Daoy (cell line): Measurements from ENCODE around the gene RABL2B. TPM values are rescaled to one million over a fixed set of nuclear protein-coding genes. Genes with fewer than 3 reads are reported as not detected.
"Not testable (repeated sequence)": the region's sequence is repeated elsewhere in the genome, so short reads cannot be mapped to it uniquely, and the experiment has no call there.

Source experiments
- DNase-seq: peaks from one replicate; pipeline ENCODE4 v3.0.0-alpha.2; 2015; ENCODE audit warnings: low read depth
- total RNA-seq: library from RNA; depleted of rRNA; stranded (reverse); fragments of >200 nt; shearing (Covaris generic); gene quantifications from 2 replicates; pipeline ENCODE4 v1.2.3, GENCODE V29; 2014; rRNA removed

The RABL2B gene
- total RNA-seq: 11.5 and 17.3 TPM in 2 replicates

DNA sequence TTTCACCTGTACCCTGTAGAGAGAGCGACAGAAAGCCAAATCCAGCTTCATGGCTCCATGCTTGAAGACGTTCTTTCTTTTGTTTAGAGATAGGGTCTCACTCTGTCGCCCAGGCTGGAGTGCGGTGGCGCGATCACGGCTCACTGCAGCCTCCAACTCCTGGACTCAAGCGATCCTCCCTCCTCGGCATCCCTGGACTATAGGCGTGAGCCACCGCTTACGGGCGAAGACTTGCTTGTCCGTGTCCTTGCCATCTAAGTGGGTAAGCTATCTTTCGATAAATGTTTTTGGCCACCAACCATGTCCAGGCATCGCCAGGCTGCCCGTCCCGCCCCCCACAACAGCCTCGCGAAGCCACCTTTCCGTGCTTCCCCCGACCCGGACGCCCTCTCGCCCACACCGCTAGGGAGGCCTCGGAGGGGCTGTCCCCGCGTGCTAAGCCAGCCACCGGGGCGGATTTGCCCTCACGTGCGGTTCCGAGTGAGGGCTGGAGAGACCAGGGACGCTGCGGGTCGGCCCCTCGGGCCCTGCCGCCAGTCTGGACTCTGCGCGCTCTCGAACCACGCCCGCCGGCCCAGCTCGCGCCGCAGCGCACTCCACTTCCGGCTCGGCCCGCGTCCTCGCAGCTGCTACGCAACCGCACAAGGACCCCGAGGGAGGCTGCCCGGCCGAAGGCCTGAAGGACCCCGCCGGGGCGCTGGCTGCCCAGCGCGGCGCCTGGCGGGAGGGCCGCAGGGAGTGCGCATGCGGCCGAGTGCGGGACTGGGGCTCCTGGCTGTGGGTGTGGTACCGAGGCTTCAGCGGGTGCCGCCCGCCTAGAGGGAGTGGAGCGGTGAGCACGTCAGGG lies at the start of gene RABL2B:
RABL2B (minus strand) TSS at position 604 of the 847 bp plus-strand sequence. CDS start 1,342 bp downstream, outside the sequence.
- DNase-seq: peak; percentile 93

DNA sequence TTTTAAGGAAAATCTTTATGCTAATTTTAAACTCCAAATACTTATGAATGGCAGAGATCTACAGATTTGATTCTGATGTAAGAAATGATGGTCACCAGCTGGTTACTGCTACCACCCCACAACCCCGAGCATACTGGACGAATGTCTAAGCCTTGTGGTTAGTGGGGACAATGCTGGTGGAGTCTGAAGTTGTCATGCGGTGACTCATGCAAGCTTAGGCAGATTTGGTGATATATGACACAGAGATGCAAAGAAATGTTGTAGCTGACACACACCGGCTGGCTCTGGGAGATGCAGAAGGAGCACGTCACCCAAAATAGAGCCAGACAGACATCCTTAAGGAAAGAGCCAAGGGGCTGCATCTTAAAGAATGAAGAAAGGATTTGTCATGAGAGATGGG lies 3.5 kb upstream of the RABL2B start:
- not testable (repeated sequence) for DNase-seq

DNA sequence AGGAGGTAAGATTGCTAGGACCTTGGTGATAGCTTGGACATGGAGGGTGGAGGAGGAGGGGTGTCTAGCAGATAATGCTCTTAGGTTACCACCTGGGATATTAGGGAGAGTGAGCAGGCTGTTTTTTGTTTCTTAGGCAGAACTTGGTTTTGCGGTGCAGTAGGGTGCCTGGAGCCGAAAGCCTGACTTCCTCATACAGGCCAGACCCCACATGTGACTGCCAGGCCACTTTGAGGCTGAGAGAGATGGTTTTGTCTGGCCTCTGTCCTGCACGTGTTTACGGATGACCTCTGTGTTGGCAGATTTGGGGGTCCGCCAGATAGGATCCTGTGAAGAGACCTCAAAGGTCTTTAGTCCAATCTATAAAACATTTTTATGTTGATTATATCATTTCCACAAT lies 1.9 kb upstream of the RABL2B start:
- not testable (repeated sequence) for DNase-seq

- not testable (repeated sequence) for DNase-seq
Measured at GRCh38 chr22:50783880-50784276, 442 bp upstream of the RABL2B start.

DNA sequence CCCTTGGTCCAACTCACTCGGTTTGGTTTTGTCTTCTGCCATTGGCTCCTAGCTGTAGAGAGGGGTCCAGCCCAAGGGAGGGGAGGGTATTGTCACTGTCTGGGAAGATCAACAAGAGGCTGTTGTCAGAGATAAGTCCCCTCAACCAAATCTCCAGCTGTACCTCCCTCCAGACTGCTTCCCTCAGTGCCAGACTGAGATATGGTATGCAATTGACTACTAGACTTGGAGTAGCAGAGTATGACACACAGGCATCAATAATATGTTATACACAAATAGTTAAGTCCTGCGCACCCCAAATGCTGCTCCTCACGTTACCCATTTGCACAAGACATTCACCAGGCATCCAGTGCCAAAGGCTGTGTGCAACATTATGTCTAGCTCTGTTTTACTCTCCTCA lies 1.2 kb downstream of the RABL2B start:
- DNase-seq: not testable (repeated sequence)

- not testable (repeated sequence) for DNase-seq
Measured at GRCh38 chr22:50780244-50780643, 3.2 kb downstream of the RABL2B start.

DNA sequence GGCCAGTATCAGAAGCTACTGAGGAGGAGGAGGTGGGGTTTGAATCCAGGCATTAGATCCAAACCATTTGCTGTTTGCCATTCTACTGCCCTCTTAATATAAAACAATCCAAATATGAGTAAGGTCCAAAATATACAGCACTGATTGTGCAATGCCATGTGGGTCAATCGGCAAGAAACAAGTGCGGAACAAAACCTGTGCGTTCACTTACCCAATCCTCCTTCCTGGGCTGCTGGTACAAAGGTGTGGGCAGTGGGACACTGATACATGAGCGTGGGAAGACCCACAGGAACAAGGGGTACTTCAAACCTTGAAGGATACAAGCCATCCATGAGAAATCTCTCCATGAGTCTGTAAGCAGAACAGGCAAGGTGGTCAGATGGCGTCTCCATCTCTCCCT lies 5.8 kb downstream of the RABL2B start:
- not testable (repeated sequence) for DNase-seq

DNA sequence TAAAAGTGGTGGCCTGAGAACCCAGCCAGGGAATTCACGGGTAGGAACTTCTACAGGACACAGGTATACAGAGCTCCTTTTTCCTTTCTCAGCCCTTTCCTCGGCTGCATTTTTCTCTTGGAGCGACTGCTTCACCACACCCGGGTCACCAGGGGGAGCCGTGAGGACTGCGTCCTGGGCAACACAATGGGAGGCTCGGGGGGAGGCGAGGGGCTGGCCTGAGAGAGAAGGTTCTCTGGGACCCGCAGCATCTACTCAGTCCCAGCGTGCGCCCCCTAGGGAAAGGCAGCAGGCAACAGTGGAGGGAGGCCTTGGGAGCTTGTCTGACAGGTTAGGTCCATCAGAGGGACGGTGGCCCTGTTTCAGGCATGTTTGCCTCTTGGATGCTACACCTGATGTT lies 8.3 kb downstream of the RABL2B start:
- peak; percentile 59 for DNase-seq

- DNase-seq: not testable (repeated sequence)
Measured at GRCh38 chr22:50764288-50764687, 19.1 kb downstream of the RABL2B start.

DNA sequence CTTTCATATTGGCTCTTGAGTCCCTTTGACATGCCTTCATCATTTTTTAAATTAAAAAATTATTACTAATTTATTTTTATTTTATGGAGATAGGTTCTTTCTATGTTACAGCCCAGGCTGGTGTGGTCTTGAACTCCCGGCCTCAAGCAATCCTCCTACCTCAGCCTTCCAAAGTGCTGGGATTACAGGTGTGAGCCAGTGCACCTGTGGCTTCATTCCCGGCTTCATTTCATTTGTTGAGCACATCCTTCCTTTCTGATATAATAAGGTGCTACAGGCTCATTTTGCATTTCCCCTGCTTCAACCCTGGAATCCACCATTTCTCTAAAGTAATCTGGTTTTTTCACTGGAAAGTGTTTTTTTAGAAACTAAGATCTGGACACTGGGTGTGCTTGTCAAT lies 21.6 kb downstream of the RABL2B start:
- not testable (repeated sequence) for DNase-seq

DNA sequence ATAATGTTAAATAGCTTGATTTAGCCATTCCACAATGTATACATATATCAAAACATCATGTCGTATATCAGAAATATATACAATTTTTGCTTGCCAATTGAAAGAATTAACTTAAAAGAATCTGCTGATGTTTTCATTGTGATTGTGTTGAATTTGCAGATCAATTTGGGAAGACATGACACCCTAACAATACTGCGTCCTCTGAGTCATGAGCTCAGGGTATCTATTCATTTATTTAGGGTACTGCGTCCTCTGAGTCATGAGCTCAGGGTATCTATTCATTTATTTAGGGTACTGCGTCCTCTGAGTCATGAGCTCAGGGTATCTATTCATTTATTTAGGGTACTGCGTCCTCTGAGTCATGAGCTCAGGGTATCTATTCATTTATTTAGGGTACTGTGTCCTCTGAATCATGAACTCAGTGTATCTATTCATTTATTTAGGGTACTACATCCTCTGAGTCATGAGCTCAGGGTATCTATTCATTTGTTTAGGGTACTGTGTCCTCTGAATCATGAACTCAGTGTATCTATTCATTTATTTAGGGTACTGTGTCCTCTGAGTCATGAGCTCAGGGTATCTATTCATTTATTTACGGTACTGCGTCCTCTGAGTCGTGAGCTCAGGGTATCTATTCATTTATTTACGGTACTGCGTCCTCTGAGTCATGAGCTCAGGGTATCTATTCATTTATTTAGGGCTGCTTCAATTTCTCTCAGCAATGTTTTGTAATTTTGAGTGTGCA lies 23.7 kb downstream of the RABL2B start:
- DNase-seq: peak; percentile 46

- peak; percentile 20 for DNase-seq
Measured at GRCh38 chr22:50756949-50757491, 26.4 kb downstream of the RABL2B start.

GRCh38 chr22:50756406-50756805 lies 27.0 kb downstream of the RABL2B start:
- not testable (repeated sequence) for DNase-seq

DNA sequence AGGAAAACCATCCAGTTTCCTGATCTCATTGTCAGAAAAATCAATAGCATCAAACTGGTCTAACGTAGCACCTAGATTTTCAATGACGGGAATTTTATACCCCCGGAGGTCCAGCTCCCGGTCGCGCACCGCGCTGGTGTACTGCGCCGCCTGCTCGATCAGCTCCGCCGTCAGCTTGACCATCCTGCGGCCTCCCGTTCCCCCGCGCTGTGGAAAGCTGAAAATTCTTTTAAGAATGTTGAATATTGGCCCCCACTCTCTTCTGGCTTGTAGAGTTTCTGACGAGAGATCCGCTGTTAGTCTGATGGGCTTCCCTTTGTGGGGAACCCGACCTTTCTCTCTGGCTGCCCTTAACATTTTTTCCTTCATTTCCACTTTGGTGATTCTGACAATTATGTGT lies 28.2 kb downstream of the RABL2B start:
- not testable (repeated sequence) for DNase-seq

DNA sequence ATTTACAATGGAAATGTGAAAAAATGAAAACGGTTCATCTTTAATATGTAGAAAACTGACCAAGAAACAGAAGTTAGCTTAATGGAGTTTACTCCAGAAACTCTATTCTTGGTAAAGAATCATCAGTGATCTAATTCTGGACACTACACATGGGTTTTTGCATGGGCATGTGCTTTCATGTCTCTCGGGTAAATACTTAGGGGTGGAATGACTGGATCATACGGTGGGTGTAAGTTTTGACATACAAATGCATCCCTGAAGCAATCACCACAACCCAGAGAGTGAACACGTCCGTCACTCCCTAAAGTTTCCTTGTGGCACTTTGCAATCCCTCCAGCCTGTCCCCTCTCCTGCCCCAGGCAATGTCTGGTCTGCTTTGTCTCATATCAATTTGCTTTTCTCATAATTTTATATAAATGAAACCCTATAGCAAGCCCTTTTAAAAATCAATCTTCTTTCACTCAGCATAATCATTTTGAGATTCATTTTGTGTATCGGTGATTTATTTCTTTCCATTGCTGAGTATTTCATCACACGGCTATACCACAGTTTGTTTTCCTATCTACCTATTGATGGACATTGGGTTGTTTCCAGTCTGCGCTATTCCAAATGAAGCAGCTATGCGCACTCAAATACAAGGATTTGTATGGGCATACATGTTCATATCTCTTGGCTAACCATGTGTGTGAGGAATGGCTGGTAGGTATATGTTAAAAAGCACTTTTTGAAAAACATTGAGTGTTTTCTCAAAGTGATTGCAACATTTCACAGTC lies 33.9 kb downstream of the RABL2B start:
- DNase-seq: not testable (repeated sequence)

DNA sequence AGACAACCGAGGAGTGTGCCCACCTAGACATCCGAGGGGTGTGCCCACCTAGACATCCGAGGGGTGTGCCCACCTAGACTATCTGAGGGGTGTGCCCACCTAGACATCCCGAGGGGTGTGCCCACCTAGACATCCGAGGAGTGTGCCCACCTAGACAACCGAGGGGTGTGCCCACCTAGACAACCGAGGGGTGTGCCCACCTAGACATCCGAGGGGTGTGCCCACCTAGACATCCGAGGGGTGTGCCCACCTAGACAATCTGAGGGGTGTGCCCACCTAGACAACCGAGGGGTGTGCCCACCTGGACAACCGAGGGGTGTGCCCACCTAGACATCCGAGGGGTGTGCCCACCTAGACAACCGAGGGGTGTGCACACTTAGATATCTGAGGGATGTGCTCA lies 34.8 kb downstream of the RABL2B start:
- not testable (repeated sequence) for DNase-seq

DNA sequence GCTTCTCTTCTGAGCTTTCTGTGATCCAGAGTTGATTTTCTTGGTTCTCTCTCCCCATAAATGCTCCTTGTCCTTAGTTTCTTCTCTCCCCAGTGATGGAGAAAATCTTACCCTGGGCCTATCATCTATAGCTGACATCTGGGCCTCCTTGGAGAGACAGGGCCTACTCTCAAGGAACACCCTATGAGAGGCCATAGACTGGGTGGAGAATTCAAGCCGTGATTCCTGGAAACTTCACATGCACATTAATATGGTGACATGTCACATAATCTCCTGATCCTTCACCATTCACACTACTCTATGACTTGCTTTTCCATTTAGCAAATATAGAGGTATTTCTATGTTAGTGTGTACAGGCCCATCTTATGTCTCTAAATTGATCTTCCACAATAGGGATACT lies 35.9 kb downstream of the RABL2B start:
- not testable (repeated sequence) for DNase-seq

GRCh38 chr22:50744424-50744823 lies 39.0 kb downstream of the RABL2B start:
- not testable (repeated sequence) for DNase-seq

GRCh38 chr22:50740714-50741113 lies 42.7 kb downstream of the RABL2B start:
- DNase-seq: not testable (repeated sequence)

GRCh38 chr22:50739894-50740293 lies 43.5 kb downstream of the RABL2B start:
- DNase-seq: no peak

DNA sequence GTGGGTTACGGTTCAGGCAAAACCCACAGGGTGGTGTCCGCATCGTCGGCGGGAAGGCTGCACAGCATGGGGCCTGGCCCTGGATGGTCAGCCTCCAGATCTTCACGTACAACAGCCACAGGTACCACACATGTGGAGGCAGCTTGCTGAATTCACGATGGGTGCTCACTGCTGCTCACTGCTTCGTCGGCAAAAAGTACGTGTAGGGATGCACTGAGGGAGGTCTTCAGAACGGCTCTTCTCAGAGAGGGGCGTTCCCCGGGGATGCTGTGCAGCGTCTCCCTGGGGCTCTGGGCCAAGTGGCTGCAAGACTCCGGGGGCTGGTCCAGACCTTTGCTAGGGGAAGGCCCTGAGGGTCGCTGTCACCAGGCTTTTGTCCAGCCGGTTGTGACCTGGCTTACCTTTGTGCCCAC lies 44.2 kb downstream of the RABL2B start:
- DNase-seq: no peak
